Measurements from ENCODE around the gene CAPN2.

- TF ChIP-seq POLR2A (IDR thresholded peaks at IDR 0.05; ENCODE audit: low read length) (peak; percentile 54), GATA1 (IDR thresholded peaks at IDR 0.05; ENCODE audit: low read depth, low read length) (no peak)
Observed at GRCh38 chr1:223712194-223712849, at the start of gene CAPN2.
